ENCODE data around the gene MAGEA9B.

DNA sequence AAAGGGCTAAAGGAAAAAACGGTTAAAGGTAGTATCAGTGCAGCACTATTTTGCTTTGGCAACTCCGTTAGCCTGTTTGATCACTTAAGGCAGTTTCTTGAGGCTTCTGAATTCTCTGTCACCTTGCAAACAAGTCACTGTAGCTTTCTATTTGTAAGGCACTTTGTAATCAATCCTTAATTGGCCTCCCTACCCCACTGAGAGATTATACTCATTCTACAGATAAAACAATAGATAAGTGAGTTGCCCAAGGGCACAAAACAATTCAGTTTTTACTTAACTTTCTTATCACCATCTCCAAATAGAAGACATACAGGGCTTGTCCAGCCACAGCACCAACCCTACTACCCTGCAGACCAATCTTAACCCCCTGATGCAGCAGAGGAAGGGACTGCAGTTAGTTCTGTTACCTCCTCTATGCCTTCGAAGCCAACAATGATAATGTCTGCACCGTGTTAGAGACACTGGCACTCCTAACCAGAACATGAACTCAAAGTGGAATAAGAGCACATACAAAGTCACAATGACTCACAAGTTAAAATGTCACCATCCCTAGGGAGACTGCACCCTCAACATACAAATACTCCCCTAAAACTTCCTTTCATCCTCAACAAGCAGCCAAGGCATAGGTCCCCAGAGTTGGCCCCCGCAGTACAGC is 42.6 kb upstream of the MAGEA9B start:
- no peak for TF ChIP-seq CSDC2 (CRISPR knock-in tag; IDR thresholded peaks at IDR 0.05)
- TF ChIP-seq, protein P1, sequence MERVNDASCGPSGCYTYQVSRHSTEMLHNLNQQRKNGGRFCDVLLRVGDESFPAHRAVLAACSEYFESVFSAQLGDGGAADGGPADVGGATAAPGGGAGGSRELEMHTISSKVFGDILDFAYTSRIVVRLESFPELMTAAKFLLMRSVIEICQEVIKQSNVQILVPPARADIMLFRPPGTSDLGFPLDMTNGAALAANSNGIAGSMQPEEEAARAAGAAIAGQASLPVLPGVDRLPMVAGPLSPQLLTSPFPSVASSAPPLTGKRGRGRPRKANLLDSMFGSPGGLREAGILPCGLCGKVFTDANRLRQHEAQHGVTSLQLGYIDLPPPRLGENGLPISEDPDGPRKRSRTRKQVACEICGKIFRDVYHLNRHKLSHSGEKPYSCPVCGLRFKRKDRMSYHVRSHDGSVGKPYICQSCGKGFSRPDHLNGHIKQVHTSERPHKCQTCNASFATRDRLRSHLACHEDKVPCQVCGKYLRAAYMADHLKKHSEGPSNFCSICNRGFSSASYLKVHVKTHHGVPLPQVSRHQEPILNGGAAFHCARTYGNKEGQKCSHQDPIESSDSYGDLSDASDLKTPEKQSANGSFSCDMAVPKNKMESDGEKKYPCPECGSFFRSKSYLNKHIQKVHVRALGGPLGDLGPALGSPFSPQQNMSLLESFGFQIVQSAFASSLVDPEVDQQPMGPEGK (CRISPR knock-in tag; IDR thresholded peaks at IDR 0.05; ENCODE audit: borderline replicate concordance), result no peak
- TF ChIP-seq ARNTL (CRISPR knock-in tag; IDR thresholded peaks at IDR 0.05; ENCODE audit: borderline replicate concordance, low read depth), result no peak
- TF ChIP-seq, protein P2, sequence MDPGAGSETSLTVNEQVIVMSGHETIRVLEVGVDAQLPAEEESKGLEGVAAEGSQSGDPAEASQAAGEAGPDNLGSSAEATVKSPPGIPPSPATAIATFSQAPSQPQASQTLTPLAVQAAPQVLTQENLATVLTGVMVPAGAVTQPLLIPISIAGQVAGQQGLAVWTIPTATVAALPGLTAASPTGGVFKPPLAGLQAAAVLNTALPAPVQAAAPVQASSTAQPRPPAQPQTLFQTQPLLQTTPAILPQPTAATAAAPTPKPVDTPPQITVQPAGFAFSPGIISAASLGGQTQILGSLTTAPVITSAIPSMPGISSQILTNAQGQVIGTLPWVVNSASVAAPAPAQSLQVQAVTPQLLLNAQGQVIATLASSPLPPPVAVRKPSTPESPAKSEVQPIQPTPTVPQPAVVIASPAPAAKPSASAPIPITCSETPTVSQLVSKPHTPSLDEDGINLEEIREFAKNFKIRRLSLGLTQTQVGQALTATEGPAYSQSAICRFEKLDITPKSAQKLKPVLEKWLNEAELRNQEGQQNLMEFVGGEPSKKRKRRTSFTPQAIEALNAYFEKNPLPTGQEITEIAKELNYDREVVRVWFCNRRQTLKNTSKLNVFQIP (CRISPR knock-in tag; IDR thresholded peaks at IDR 0.05; ENCODE audit: borderline replicate concordance, low read depth), result no peak
- TF ChIP-seq TOX (CRISPR knock-in tag; IDR thresholded peaks at IDR 0.05; ENCODE audit: borderline replicate concordance), result no peak
- TF ChIP-seq, protein P3, sequence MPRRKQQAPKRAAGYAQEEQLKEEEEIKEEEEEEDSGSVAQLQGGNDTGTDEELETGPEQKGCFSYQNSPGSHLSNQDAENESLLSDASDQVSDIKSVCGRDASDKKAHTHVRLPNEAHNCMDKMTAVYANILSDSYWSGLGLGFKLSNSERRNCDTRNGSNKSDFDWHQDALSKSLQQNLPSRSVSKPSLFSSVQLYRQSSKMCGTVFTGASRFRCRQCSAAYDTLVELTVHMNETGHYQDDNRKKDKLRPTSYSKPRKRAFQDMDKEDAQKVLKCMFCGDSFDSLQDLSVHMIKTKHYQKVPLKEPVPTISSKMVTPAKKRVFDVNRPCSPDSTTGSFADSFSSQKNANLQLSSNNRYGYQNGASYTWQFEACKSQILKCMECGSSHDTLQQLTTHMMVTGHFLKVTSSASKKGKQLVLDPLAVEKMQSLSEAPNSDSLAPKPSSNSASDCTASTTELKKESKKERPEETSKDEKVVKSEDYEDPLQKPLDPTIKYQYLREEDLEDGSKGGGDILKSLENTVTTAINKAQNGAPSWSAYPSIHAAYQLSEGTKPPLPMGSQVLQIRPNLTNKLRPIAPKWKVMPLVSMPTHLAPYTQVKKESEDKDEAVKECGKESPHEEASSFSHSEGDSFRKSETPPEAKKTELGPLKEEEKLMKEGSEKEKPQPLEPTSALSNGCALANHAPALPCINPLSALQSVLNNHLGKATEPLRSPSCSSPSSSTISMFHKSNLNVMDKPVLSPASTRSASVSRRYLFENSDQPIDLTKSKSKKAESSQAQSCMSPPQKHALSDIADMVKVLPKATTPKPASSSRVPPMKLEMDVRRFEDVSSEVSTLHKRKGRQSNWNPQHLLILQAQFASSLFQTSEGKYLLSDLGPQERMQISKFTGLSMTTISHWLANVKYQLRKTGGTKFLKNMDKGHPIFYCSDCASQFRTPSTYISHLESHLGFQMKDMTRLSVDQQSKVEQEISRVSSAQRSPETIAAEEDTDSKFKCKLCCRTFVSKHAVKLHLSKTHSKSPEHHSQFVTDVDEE (CRISPR knock-in tag; IDR thresholded peaks at IDR 0.05), result no peak
- no peak for TF ChIP-seq TCF4 (CRISPR knock-in tag; IDR thresholded peaks at IDR 0.05; ENCODE audit: borderline replicate concordance)
- no peak for TF ChIP-seq ZFP3 (CRISPR knock-in tag; IDR thresholded peaks at IDR 0.05)
- no peak for TF ChIP-seq BACH2 (CRISPR knock-in tag; IDR thresholded peaks at IDR 0.05; ENCODE audit: borderline replicate concordance)

Data from SK-N-SH treated with all-trans-retinoic acid at 6 μM for 48 hours (cell line).